22Rv1 (cell line): ENCODE measurements around the gene VMAC.

ENCODE experiments used
- H3K27ac ChIP-seq: fragments of 450-650 bp; 2 replicates; pipeline ENCODE4 v1.5.1; 2017
- CTCF ChIP-seq: fragments of 450-650 bp; IDR thresholded peaks from 2 replicates; pipeline ENCODE4 v1.5.1; 2017; ENCODE audit warnings: mild to moderate bottlenecking
- ZFX ChIP-seq: fragments of 450-650 bp; IDR thresholded peaks from 2 replicates; pipeline ENCODE4 v1.6.1; 2017; ENCODE audit warnings: antibody characterized with exemption, borderline replicate concordance

VMAC gene

GRCh38 chr19:5941673-5942072 lies 37.0 kb downstream of the VMAC start:
- H3K27ac ChIP-seq: no peak overlapping the region
- no peak for TF ChIP-seq ZFX
- no peak for TF ChIP-seq CTCF

- TF ChIP-seq ZFX: no peak
- TF ChIP-seq CTCF: no peak
- no peak overlapping the region for H3K27ac ChIP-seq
These were observed 38.4 kb downstream of the VMAC start for GRCh38 chr19:5943045-5943444.

- no peak overlapping the region for H3K27ac ChIP-seq
- TF ChIP-seq ZFX (no peak), CTCF (no peak)
These were observed 39.0 kb downstream of the VMAC start for GRCh38 chr19:5943623-5944022.

- H3K27ac ChIP-seq: no peak overlapping the region
- TF ChIP-seq ZFX (no peak), CTCF (no peak)
These were observed 42.8 kb downstream of the VMAC start for GRCh38 chr19:5947435-5947834.

- no peak for TF ChIP-seq CTCF
- TF ChIP-seq ZFX: no peak
- H3K27ac ChIP-seq: no peak overlapping the region
These were observed 44.3 kb downstream of the VMAC start for GRCh38 chr19:5948752-5949564.

GRCh38 chr19:5949792-5950305 lies 45.2 kb downstream of the VMAC start:
- no peak for TF ChIP-seq ZFX
- H3K27ac ChIP-seq: no peak overlapping the region

GRCh38 chr19:5950741-5951140 lies 46.1 kb downstream of the VMAC start:
- TF ChIP-seq CTCF (no peak), ZFX (no peak)
- no peak overlapping the region for H3K27ac ChIP-seq
